K562 (cell line): ENCODE measurements around the gene NME2. TPM values are rescaled to one million over a fixed set of nuclear protein-coding genes. Genes with fewer than 3 reads are reported as not detected.

Experiments used
- ARHGAP35 ChIP-seq: fragments of 450-650 bp; IDR thresholded peaks from 2 replicates; pipeline ENCODE4 v1.6.1; 2018; ENCODE audit not compliant: partially characterized antibody
- BRD9 ChIP-seq: fragments of 450-650 bp; IDR thresholded peaks from 2 replicates; pipeline ENCODE4 v1.6.1; 2018; ENCODE audit warnings: low read depth; ENCODE audit not compliant: partially characterized antibody
- E2F5 ChIP-seq: sonication (generic); formaldehyde crosslinking; IDR thresholded peaks from 2 replicates; pipeline ENCODE4 v1.8.0; 2022; ENCODE audit warnings: mild to moderate bottlenecking, missing genetic modification reagents
- GATAD2B ChIP-seq: fragments of 450-650 bp; IDR thresholded peaks from 2 replicates; pipeline ENCODE4 v1.6.1; 2017; ENCODE audit warnings: mild to moderate bottlenecking, borderline replicate concordance
- HDAC8 ChIP-seq: fragments of 450-650 bp; IDR thresholded peaks from 2 replicates; pipeline ENCODE4 v1.6.1; 2016; ENCODE audit warnings: mild to moderate bottlenecking, missing genetic modification characterization, moderate library complexity, missing compliant biosample characterization
- HNRNPH1 ChIP-seq: fragments of 200-400 bp; formaldehyde crosslinking; optimal IDR thresholded peaks from 2 replicates; pipeline ENCODE3; 2017; ENCODE audit warnings: low read depth, mild to moderate bottlenecking, low read length, moderate library complexity
- KLF6 ChIP-seq: fragments of 250-450 bp; sonication (Bioruptor Pico); IDR thresholded peaks from 2 replicates; pipeline ENCODE4 v1.4.0; 2020; ENCODE audit warnings: mild to moderate bottlenecking, moderate library complexity, borderline replicate concordance
- MAZ ChIP-seq, 2 experiments: fragments of 450-650 bp in 1 of 2; sonication (generic) in 1 of 2; formaldehyde crosslinking; IDR thresholded peaks in 1 of 2; conservative IDR thresholded peaks in 1 of 2; 2 replicates each; pipeline versions ENCODE4 v1.4.0 to v1.5.0; 2020; ENCODE audit warnings: mild to moderate bottlenecking in 1 of 2, missing genetic modification reagents in 1 of 2
- MEF2A ChIP-seq: IDR thresholded peaks from 2 replicates; pipeline ENCODE4 v1.6.1; 2011; ENCODE audit warnings: low read depth, mild to moderate bottlenecking, low read length, moderate library complexity; ENCODE audit not compliant: control insufficient read depth
- NBN ChIP-seq: fragments of 450-650 bp; IDR thresholded peaks from 2 replicates; pipeline ENCODE4 v1.6.1; 2016; ENCODE audit warnings: low read depth, mild to moderate bottlenecking
- NFE2 ChIP-seq: IDR thresholded peaks from 2 replicates; pipeline ENCODE4 v1.6.1; 2014; ENCODE audit warnings: antibody characterized with exemption, low read depth
- NR1H2 ChIP-seq: sonication (generic); formaldehyde crosslinking; IDR thresholded peaks from 2 replicates; pipeline ENCODE4 v1.4.0; 2020; ENCODE audit warnings: mild to moderate bottlenecking, missing genetic modification reagents
- POLR2G ChIP-seq: fragments of 200-400 bp; formaldehyde crosslinking; IDR thresholded peaks from 2 replicates; pipeline ENCODE4 v1.6.1; 2017; ENCODE audit warnings: low read depth, mild to moderate bottlenecking, antibody characterized with exemption, low read length, moderate library complexity
- SAFB ChIP-seq: fragments of 200-400 bp; formaldehyde crosslinking; IDR thresholded peaks from 2 replicates; pipeline ENCODE4 v1.6.1; 2017; ENCODE audit warnings: low read depth, low read length, borderline replicate concordance
- SMARCB1 ChIP-seq: IDR thresholded peaks from 2 replicates; pipeline ENCODE4 v1.6.1; 2011; ENCODE audit warnings: improper control_type of control experiment, low read depth; ENCODE audit not compliant: insufficient read length
- SRSF9 ChIP-seq: fragments of 200-400 bp; formaldehyde crosslinking; IDR thresholded peaks from 2 replicates; pipeline ENCODE4 v1.6.1; 2017; ENCODE audit warnings: low read depth, low read length, borderline replicate concordance
- TCF3 ChIP-seq: sonication (generic); formaldehyde crosslinking; IDR thresholded peaks from 2 replicates; pipeline ENCODE4 v1.4.0; 2020; ENCODE audit warnings: mild to moderate bottlenecking, missing genetic modification reagents
- TEAD1 ChIP-seq, 2 experiments: fragments of 450-650 bp in 1 of 2; sonication (generic) in 1 of 2; formaldehyde crosslinking; IDR thresholded peaks; 2 replicates each; pipeline versions ENCODE4 v1.4.0 to v1.8.0; 2020 to 2022; ENCODE audit warnings: mild to moderate bottlenecking in 2 of 2, missing genetic modification reagents in 1 of 2
- TRIM24 ChIP-seq, 2 experiments: fragments of 450-650 bp; IDR thresholded peaks; 2 replicates each; pipeline ENCODE4 v1.6.1; 2016
- ZBED1 ChIP-seq: IDR thresholded peaks from 2 replicates; pipeline ENCODE4 v1.6.1; 2014
- ZBTB49 ChIP-seq: sonication (generic); formaldehyde crosslinking; IDR thresholded peaks from 2 replicates; pipeline ENCODE4 v1.8.0; 2022; ENCODE audit warnings: missing genetic modification reagents, mild to moderate bottlenecking, borderline replicate concordance
- ZC3H8 ChIP-seq: fragments of 450-650 bp; IDR thresholded peaks from 2 replicates; pipeline ENCODE4 v1.6.1; 2017
- ZEB2 ChIP-seq: fragments of 450-650 bp; IDR thresholded peaks from 2 replicates; pipeline ENCODE4 v1.6.1; 2016
- ZNF436 ChIP-seq: fragments of 250-450, 450-650 bp; sonication (Bioruptor Pico); formaldehyde crosslinking; IDR thresholded peaks from 2 replicates; pipeline ENCODE4 v1.7.0; 2020; ENCODE audit warnings: mild to moderate bottlenecking
- ZNF507 ChIP-seq: conservative IDR thresholded peaks from 2 replicates; pipeline ENCODE4 v1.6.1; 2017; ENCODE audit warnings: missing genetic modification characterization, missing compliant biosample characterization
- polyA plus RNA-seq, 8 experiments: library from polyadenylated mRNA; depleted of rRNA in 4 of 8; stranded (reverse) in 5 of 8; unstranded in 3 of 8; fragments of >200 nt; fragmentation: Nextera tagmentation in 2 of 8; fragmentation: Illumina TruSeq in 1 of 8; extraction: Ambion mirVana in 2 of 8; extraction: Trizol in 1 of 8; gene quantifications; 2 replicates each; pipeline versions ENCODE4 v1.2.1 to v1.2.3, GENCODE V29; 2011 to 2014; ENCODE audit warnings: inconsistent platforms in 1 of 8, missing spikeins in 1 of 8
- total RNA-seq, 7 experiments: library from RNA; depleted of rRNA in 6 of 7; stranded (reverse); fragments of >200 nt in 6 of 7; fragmentation: Illumina TruSeq in 2 of 7; extraction: Trizol in 2 of 7; gene quantifications; 2 replicates each; pipeline versions ENCODE4 v1.2.1 to v1.2.3, GENCODE V29; 2011 to 2021; ENCODE audit warnings: low replicate concordance in 1 of 7

Gene NME2
- total and polyA plus RNA-seq, 9 of the 15 experiments (the other 6 are each of a cell fraction or from before 2014, with no cell fraction given), result 684 to 1,202 (median 924) TPM

GRCh38 chr17:51166198-51166986 is at the start of gene NME2 (continued):
- TF ChIP-seq ZC3H8, result no peak
- no peak for TF ChIP-seq TRIM24 (IDR thresholded peaks at IDR 0.05)
- no peak for TF ChIP-seq SMARCB1
- TF ChIP-seq ZNF507 (tag), result no peak
- 0 out of 2 replicates have a peak, but pooled peaks have one; percentile 11 for TF ChIP-seq TCF3
- 0 out of 2 replicates have a peak, but pooled peaks have one; percentile 48 for TF ChIP-seq HDAC8 (tag)
- no peak for TF ChIP-seq ZBTB49 (CRISPR knock-in tag)
- TF ChIP-seq ARHGAP35, result no peak
- TF ChIP-seq ZNF436 (CRISPR knock-in tag), result no peak
- TF ChIP-seq BRD9, result peak; percentile 19
- TF ChIP-seq ZEB2, result no peak
- TF ChIP-seq SRSF9, result no peak
- peak; percentile 84 for TF ChIP-seq POLR2G
- no peak for TF ChIP-seq KLF6
- peak; percentile 46 to 74; a peak in 3 of 4 replicates for TF ChIP-seq MAZ (CRISPR knock-in tag; conservative IDR thresholded peaks at IDR 0.05 in 1 of 2, IDR thresholded peaks at IDR 0.05 in 1 of 2)
- TF ChIP-seq MEF2A, result no peak
- TF ChIP-seq E2F5, result 0 out of 2 replicates have a peak, but pooled peaks have one; percentile 51
- TF ChIP-seq GATAD2B, result peak; percentile 78
- no peak for TF ChIP-seq NFE2
- no peak for TF ChIP-seq ZBED1
- peak in 1 of 2 experiments; percentile 49; a peak in 1 of 4 replicates for TF ChIP-seq TEAD1 (CRISPR knock-in tag; IDR thresholded peaks at IDR 0.05)
- TF ChIP-seq SAFB, result peak; percentile 93
- TF ChIP-seq NBN, result no peak
- 0 out of 2 replicates have a peak, but pooled peaks have one; percentile 79 for TF ChIP-seq NR1H2 (CRISPR knock-in tag)
- TF ChIP-seq HNRNPH1, result no peak
